Measurements from ENCODE around the gene SEC11C. TPM values are rescaled to one million over a fixed set of nuclear protein-coding genes. Genes with fewer than 3 reads are reported as not detected.

The SEC11C gene
- total and polyA plus RNA-seq, 9 of the 15 experiments (the other 6 are each of a cell fraction or from before 2014, with no cell fraction given) = 22.0 to 71.3 (median 36.5) TPM

- TF ChIP-seq SMARCA5 (IDR thresholded peaks at IDR 0.05) = no peak
Measured at GRCh38 chr18:59198215-59198614, 58.5 kb downstream of the SEC11C start (continued).

- Histone ChIP-seq H4K20me1 (replicated peaks; ENCODE audit: control insufficient read depth, insufficient read depth, low read length) (no peaks in the 10 kb centered on the region), H2AFZ (ENCODE audit: low read depth, low read length) (no peak overlapping the region), H3K79me2 (ENCODE audit: control insufficient read depth, insufficient read depth, low read length) (no peaks in the 10 kb centered on the region), H3K9ac (ENCODE audit: insufficient read depth in 1 of 2, low read depth in 2 of 2, low read length in 2 of 2) (no peak overlapping the region), H3K9me3 (replicated peaks; ENCODE audit: control insufficient read depth, insufficient read depth, low read depth, low read length) (no peaks in the 10 kb centered on the region), H3K27ac (ENCODE audit: extremely low read depth, low read depth, low read length) (no peak overlapping the region), H3K36me3 (ENCODE audit: control insufficient read depth, insufficient read depth, low read length) (no peaks in the 10 kb centered on the region), H3K27me3 (ENCODE audit: control insufficient read depth in 2 of 2, insufficient read depth in 2 of 2, low read length in 2 of 2) (no peaks in the 10 kb centered on the region; a peak in 1 of 5 replicates), H3K4me2 (ENCODE audit: insufficient read depth, low read length) (no peak overlapping the region), H3K4me1 (replicated peaks in 1 of 2; ENCODE audit: control insufficient read depth in 2 of 2, insufficient read depth in 2 of 2, low read length in 2 of 2) (no peaks in the 10 kb centered on the region), H3K4me3 (no peak overlapping the region), H3K9me1 (ENCODE audit: control insufficient read depth, insufficient read depth, low read length) (no peaks in the 10 kb centered on the region)
- intact Hi-C loops (cut with micrococcal nuclease) (loop anchor here (5.0 kb wide), 1 partner anchor 202 kb away; no protein-coding TSS in a partner anchor), in situ Hi-C loops (cut with MboI) (no loop called here)
- BruUV-seq (replicated peaks) = no TSS peak
- ATAC-seq = no peak
- no peak for TF ChIP-seq NKRF (IDR thresholded peaks at IDR 0.05; ENCODE audit: borderline replicate concordance)
- no peak for TF ChIP-seq NCOA4 (IDR thresholded peaks at IDR 0.05; ENCODE audit: partially characterized antibody)
- no peak for TF ChIP-seq ZNF232 (CRISPR knock-in tag; IDR thresholded peaks at IDR 0.05)
- TF ChIP-seq FOXP1 (CRISPR knock-in tag; IDR thresholded peaks at IDR 0.05) = no peak
- TF ChIP-seq RAD21 (CRISPR knock-in tag; conservative IDR thresholded peaks at IDR 0.05 in 1 of 2, IDR thresholded peaks at IDR 0.05 in 1 of 2) = 0 out of 4 replicates have a peak, but pooled peaks of 1 of the 2 experiments have one; percentile 11
- TF ChIP-seq ZNF12 (CRISPR knock-in tag; IDR thresholded peaks at IDR 0.05) = no peak
- no peak for TF ChIP-seq RREB1 (CRISPR knock-in tag; IDR thresholded peaks at IDR 0.05)
- TF ChIP-seq TCF15 (CRISPR knock-in tag; IDR thresholded peaks at IDR 0.05) = no peak
- POLR2A ChIA-PET = interaction anchor here (0.5 kb wide), 1 partner anchor 180 kb away, joined by 3 read pairs; no protein-coding TSS in a partner anchor
- CTCF ChIA-PET (ENCODE audit: low intra/inter-chr PET ratio) = interaction anchor here (0.6 kb wide), 1 partner anchor 116 kb away, joined by 3 read pairs; no protein-coding TSS in a partner anchor
- DNase-seq (ENCODE audit: extremely low read depth in 1 of 4, low spot score in 3 of 4) = peak in 1 of 4 experiments; percentile 1
- 4% methylated on average over 3 of the region's 3 CpGs for WGBS (ENCODE audit: insufficient coverage, low coverage, missing lambda C conversion rate)
- no peak for FAIRE-seq
Measured at GRCh38 chr18:59200787-59201186, 61.1 kb downstream of the SEC11C start.
